Peyer's patch (tissue), 4 donors: ENCODE data around the gene SLC44A3. TPM values are rescaled to one million over a fixed set of nuclear protein-coding genes. Genes with fewer than 3 reads are reported as not detected.

Experiments used
- DNase-seq, 3 donors: peaks; one replicate each; pipeline ENCODE4 v3.0.0-alpha.2; 2017 to 2019
- H3K27ac ChIP-seq, 4 donors: fragments of 200-600 bp; sonication (generic); one replicate each; pipeline ENCODE4 v1.5.1; 2016 to 2019
- H3K27me3 ChIP-seq, 2 donors: fragments of 200-600 bp; sonication (generic); one replicate each; pipeline ENCODE4 v1.5.1; 2019
- H3K36me3 ChIP-seq, 3 donors: fragments of 200-600 bp; sonication (generic); one replicate each; pipeline ENCODE4 v1.5.1; 2016 to 2019
- H3K4me1 ChIP-seq, 4 donors: fragments of 200-600 bp; sonication (generic); one replicate each; pipeline ENCODE4 v1.5.1; 2016 to 2019
- H3K4me3 ChIP-seq, 4 donors: fragments of 200-600 bp; sonication (generic); 1 replicate in 3 of 4; 2 replicates in 1 of 4; pipeline ENCODE4 v1.5.1; 2016 to 2019; ENCODE audit warnings: mild to moderate bottlenecking in 1 of 4
- H3K9me3 ChIP-seq, 4 donors: fragments of 200-600 bp; sonication (generic); one replicate each; pipeline ENCODE4 v1.5.1; 2016 to 2019; ENCODE audit warnings: mild to moderate bottlenecking in 1 of 4
- POLR2A ChIP-seq, 2 donors: fragments of 450-650 bp; IDR thresholded peaks; one replicate each; pipeline ENCODE4 v1.5.1; 2017; ENCODE audit warnings: antibody characterized with exemption in 2 of 2, mild to moderate bottlenecking in 2 of 2, moderate library complexity in 2 of 2
- total RNA-seq, 4 donors: library from RNA; depleted of rRNA; stranded (reverse); fragments of >200 nt; gene quantifications; one replicate each; pipeline ENCODE4 v1.1.0, GENCODE V29; 2016
- TF ChIP-seq, protein P1 (sequence below), 6 experiments: fragments of 450-650 bp in 4 of 6; fragments of 200-600 bp in 2 of 6; sonication (generic) in 1 of 6; IDR thresholded peaks; one replicate each; pipeline ENCODE4 v1.5.1; 2017 to 2019; ENCODE audit warnings: antibody characterized with exemption in 6 of 6, mild to moderate bottlenecking in 3 of 6, moderate library complexity in 1 of 6

Gene SLC44A3
- total RNA-seq, 4 donors from 2014 or later: 26.4 to 49.0 (median 40.0) TPM

DNA sequence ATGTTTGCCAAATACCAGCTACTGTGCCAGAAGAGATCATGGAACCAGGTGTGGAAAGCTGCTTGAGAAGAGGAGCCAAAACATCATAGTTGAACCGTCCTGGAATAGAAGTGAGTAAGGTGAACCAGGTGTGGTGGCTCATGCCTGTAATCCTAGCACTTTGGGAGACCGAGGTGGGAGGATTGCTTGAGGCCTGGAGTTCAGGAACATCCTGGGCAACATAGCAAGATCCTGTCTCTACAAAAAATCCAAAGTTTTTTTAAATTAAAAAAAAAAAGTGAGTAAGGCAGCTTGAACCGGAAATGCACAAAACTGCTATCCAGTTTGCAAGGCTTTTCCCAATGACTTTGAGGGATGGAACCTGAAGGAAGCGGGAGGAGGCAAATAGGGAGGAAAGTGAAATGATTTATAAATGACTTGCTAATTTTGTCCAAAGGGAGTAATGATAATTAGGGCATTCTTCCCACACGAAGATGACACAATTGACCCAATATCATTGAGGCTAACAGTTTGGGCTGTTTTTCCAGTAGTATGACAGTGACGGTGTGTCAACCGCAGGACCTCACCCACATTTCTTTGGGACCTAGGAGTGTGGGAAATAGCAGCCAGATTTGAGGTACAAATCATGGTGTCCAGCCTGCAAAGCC is 108.3 kb downstream of the SLC44A3 start:
- no peak for DNase-seq
- TF ChIP-seq POLR2A (IDR thresholded peaks at IDR 0.05): no peak
- TF ChIP-seq, protein P1, sequence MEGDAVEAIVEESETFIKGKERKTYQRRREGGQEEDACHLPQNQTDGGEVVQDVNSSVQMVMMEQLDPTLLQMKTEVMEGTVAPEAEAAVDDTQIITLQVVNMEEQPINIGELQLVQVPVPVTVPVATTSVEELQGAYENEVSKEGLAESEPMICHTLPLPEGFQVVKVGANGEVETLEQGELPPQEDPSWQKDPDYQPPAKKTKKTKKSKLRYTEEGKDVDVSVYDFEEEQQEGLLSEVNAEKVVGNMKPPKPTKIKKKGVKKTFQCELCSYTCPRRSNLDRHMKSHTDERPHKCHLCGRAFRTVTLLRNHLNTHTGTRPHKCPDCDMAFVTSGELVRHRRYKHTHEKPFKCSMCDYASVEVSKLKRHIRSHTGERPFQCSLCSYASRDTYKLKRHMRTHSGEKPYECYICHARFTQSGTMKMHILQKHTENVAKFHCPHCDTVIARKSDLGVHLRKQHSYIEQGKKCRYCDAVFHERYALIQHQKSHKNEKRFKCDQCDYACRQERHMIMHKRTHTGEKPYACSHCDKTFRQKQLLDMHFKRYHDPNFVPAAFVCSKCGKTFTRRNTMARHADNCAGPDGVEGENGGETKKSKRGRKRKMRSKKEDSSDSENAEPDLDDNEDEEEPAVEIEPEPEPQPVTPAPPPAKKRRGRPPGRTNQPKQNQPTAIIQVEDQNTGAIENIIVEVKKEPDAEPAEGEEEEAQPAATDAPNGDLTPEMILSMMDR (IDR thresholded peaks at IDR 0.05): no peak
- Histone ChIP-seq H3K27me3 (no peaks in the 10 kb centered on the region), H3K27ac (peak overlapping the region; percentile 80 to 97 (median 92)), H3K4me3 (peak overlapping the region in 2 of 4 donors; percentile 71 to 81), H3K9me3 (no peaks in the 10 kb centered on the region), H3K4me1 (peaks cover 0 to 34% (median 7%) of the 10 kb centered on the region in 4 donors), H3K36me3 (no peaks in the 10 kb centered on the region)

- no peaks in the 10 kb centered on the region for H3K9me3 ChIP-seq
- H3K27me3 ChIP-seq: no peaks in the 10 kb centered on the region
- peaks cover 0 to 25% (median 7%) of the 10 kb centered on the region in 4 donors for H3K4me1 ChIP-seq
- DNase-seq: peak in 2 of 3 donors; percentile 65 to 67
- no peaks in the 10 kb centered on the region for H3K36me3 ChIP-seq
- H3K27ac ChIP-seq: peak overlapping the region; percentile 13 to 97 (median 54)
- peak overlapping the region in 2 of 4 donors; percentile 71 to 81 for H3K4me3 ChIP-seq
- TF ChIP-seq POLR2A (IDR thresholded peaks at IDR 0.05): no peak
- TF ChIP-seq, protein P1 (IDR thresholded peaks at IDR 0.05): no peak
Observed at GRCh38 chr1:94929351-94930217, 109.4 kb downstream of the SLC44A3 start.

GRCh38 chr1:94931254-94931841 is 111.2 kb downstream of the SLC44A3 start:
- Histone ChIP-seq H3K4me1 (peaks cover 0 to 25% (median 6%) of the 10 kb centered on the region in 4 donors), H3K36me3 (no peaks in the 10 kb centered on the region), H3K9me3 (no peaks in the 10 kb centered on the region), H3K4me3 (no peak overlapping the region), H3K27ac (no peak overlapping the region), H3K27me3 (no peaks in the 10 kb centered on the region)
- TF ChIP-seq, protein P1 (IDR thresholded peaks at IDR 0.05): no peak
- no peak for TF ChIP-seq POLR2A (IDR thresholded peaks at IDR 0.05)
- no peak for DNase-seq

DNA sequence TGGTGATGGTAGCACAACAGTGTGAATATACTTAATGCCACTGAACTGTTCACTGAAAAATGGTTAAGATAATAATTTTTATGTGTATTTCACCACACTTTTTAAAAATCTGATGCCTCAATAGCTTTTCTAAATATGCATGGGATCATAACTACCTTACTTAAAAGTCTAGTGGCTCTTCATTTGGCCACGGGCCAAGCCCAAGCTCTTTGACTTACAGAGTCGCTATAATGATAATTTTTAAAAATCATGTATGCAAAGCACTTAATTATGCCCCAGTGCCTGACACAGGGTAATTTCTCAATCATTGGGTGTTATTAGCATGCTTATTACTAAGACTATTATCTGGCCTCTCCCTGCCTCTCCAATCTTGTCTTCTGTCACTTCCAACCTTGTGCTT is 114.4 kb downstream of the SLC44A3 start:
- Histone ChIP-seq H3K4me1 (peaks cover 0 to 8% (median 0%) of the 10 kb centered on the region in 4 donors), H3K27me3 (no peaks in the 10 kb centered on the region), H3K9me3 (no peaks in the 10 kb centered on the region), H3K36me3 (no peaks in the 10 kb centered on the region), H3K4me3 (no peak overlapping the region), H3K27ac (no peak overlapping the region)
- TF ChIP-seq, protein P1 (IDR thresholded peaks at IDR 0.05): no peak
- TF ChIP-seq POLR2A (IDR thresholded peaks at IDR 0.05): no peak
- no peak for DNase-seq

GRCh38 chr1:94935034-94935433 is 114.9 kb downstream of the SLC44A3 start:
- TF ChIP-seq, protein P1 (IDR thresholded peaks at IDR 0.05): no peak
- no peak for TF ChIP-seq POLR2A (IDR thresholded peaks at IDR 0.05)
- no peaks in the 10 kb centered on the region for H3K27me3 ChIP-seq
- peaks cover 0 to 3% (median 0%) of the 10 kb centered on the region in 4 donors for H3K4me1 ChIP-seq
- H3K36me3 ChIP-seq: no peaks in the 10 kb centered on the region
- H3K27ac ChIP-seq: no peak overlapping the region
- no peak for DNase-seq
- no peaks in the 10 kb centered on the region for H3K9me3 ChIP-seq
- no peak overlapping the region for H3K4me3 ChIP-seq
